Esophagus muscularis mucosa (tissue), 4 donors: Measurements from ENCODE around the gene EP400. TPM values are rescaled to one million over a fixed set of nuclear protein-coding genes. Genes with fewer than 3 reads are reported as not detected.

Source experiments
- DNase-seq: peaks from one replicate; pipeline ENCODE4 v3.0.0-alpha.2; 2017; ENCODE audit errors: extremely low spot score
- H3K27ac ChIP-seq, 4 donors: fragments of 200-600 bp; sonication (generic); replicated peaks in 1 of 4; 1 replicate in 3 of 4; 2 replicates in 1 of 4; pipeline ENCODE4 v1.5.1; 2016 to 2019; ENCODE audit warnings: mild to moderate bottlenecking in 1 of 4
- H3K27me3 ChIP-seq, 4 donors: fragments of 200-600 bp; sonication (generic); one replicate each; pipeline versions ENCODE4 v1.5.1 to v1.6.0; 2016 to 2019
- H3K36me3 ChIP-seq, 4 donors: fragments of 200-600 bp; sonication (generic); one replicate each; pipeline ENCODE4 v1.5.1; 2016 to 2019
- H3K4me1 ChIP-seq, 4 donors: fragments of 200-600 bp; sonication (generic); one replicate each; pipeline ENCODE4 v1.5.1; 2016 to 2019
- H3K4me3 ChIP-seq, 4 donors: fragments of 200-600 bp; sonication (generic); 1 replicate in 2 of 4; 2 replicates in 2 of 4; pipeline ENCODE4 v1.5.1; 2016 to 2019; ENCODE audit warnings: mild to moderate bottlenecking in 4 of 4, moderate library complexity in 1 of 4
- H3K9me3 ChIP-seq, 4 donors: fragments of 200-600 bp; sonication (generic); 1 replicate in 3 of 4; 2 replicates in 1 of 4; pipeline ENCODE4 v1.5.1; 2016 to 2019
- EP300 ChIP-seq: sonication (generic); formaldehyde crosslinking; IDR thresholded peaks from one replicate; pipeline ENCODE4 v1.6.1; 2017; ENCODE audit warnings: antibody characterized with exemption
- POLR2A ChIP-seq: fragments of 450-650 bp; IDR thresholded peaks from one replicate; pipeline ENCODE4 v1.6.1; 2017; ENCODE audit warnings: antibody characterized with exemption, moderate library complexity, mild to moderate bottlenecking, low read depth
- POLR2AphosphoS5 ChIP-seq, 2 donors: sonication (generic); formaldehyde crosslinking; IDR thresholded peaks; one replicate each; pipeline ENCODE4 v1.6.1; 2017; ENCODE audit warnings: antibody characterized with exemption in 2 of 2
- WGBS: methylation state at CpG from one replicate; pipeline ENCODE4 v1.1.5; 2018; 5-methylcytosine and 5-hydroxymethylcytosine counted together
- intact Hi-C: fragments of 100-400 bp; cut with DNase I; formaldehyde crosslinking; loops from one replicate; pipeline ENCODE4 v1.15.1; 2023
- total RNA-seq, 4 donors: library from RNA; depleted of rRNA; stranded (reverse); fragments of >200 nt; gene quantifications; one replicate each; pipeline versions ENCODE4 v1.1.0 to v1.2.1, GENCODE V29; 2016
- TF ChIP-seq, protein P1 (sequence below), 3 experiments: fragments of 200-600 bp in 2 of 3; fragments of 450-650 bp in 1 of 3; sonication (generic) in 2 of 3; IDR thresholded peaks; one replicate each; pipeline ENCODE4 v1.5.1; 2017 to 2019; ENCODE audit warnings: antibody characterized with exemption in 3 of 3, mild to moderate bottlenecking in 2 of 3, moderate library complexity in 1 of 3

The EP400 gene
- total RNA-seq, 4 donors from 2014 or later = 16.9 to 31.1 (median 22.4) TPM

DNA sequence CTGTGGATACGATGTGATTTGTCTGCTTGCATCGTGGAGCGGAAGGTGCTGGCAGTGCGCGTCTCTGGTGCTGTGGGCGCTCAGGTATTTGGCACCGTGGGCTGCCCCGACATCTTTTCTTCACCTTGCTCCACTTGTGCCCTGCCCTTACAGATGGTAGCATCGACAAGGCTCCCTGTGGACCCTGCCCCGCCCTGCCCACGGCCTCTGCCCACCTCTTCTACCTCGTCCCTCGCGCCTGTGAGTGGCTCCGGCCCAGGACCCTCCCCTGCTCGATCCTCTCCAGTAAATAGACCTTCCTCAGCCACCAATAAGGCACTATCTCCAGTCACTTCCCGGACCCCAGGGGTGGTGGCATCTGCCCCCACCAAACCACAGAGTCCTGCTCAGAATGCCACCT, 36.6 kb downstream of the EP400 start:
- intact Hi-C loops = no loop called here
- WGBS = 95% methylated on average over 17 of the region's 17 CpGs

DNA sequence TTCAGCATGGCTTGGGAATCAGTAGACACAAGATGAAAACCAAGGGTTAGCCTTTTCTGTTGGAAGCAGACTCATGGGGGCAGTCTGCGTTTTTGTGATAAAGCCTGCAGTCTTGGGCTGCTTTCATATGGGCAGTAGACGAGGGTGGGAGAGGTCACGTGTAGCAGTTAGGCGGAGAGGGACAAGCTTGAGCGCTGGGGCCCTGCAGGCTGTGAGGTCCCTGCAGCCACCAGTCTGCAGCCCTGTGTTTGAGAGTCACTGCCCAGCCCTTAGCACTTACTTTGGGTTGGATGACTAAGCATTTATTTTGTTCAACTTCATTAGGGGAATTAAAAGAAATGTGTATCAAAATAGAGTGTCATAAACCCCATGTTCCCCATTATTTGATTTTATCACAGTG, 37.2 kb downstream of the EP400 start:
- WGBS = 100% methylated on average over 3 of the region's 5 CpGs
- TF ChIP-seq POLR2A (no peak), POLR2AphosphoS5 (IDR thresholded peaks at IDR 0.05) (no peak), EP300 (no peak)
- TF ChIP-seq, protein P1, sequence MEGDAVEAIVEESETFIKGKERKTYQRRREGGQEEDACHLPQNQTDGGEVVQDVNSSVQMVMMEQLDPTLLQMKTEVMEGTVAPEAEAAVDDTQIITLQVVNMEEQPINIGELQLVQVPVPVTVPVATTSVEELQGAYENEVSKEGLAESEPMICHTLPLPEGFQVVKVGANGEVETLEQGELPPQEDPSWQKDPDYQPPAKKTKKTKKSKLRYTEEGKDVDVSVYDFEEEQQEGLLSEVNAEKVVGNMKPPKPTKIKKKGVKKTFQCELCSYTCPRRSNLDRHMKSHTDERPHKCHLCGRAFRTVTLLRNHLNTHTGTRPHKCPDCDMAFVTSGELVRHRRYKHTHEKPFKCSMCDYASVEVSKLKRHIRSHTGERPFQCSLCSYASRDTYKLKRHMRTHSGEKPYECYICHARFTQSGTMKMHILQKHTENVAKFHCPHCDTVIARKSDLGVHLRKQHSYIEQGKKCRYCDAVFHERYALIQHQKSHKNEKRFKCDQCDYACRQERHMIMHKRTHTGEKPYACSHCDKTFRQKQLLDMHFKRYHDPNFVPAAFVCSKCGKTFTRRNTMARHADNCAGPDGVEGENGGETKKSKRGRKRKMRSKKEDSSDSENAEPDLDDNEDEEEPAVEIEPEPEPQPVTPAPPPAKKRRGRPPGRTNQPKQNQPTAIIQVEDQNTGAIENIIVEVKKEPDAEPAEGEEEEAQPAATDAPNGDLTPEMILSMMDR (IDR thresholded peaks at IDR 0.05) = no peak
- intact Hi-C loops = no loop called here
- peaks cover 34 to 100% (median 96%) of the 10 kb centered on the region in 4 donors for H3K36me3 ChIP-seq
- H3K4me1 ChIP-seq = peaks cover 0 to 5% (median 0%) of the 10 kb centered on the region in 4 donors
- H3K27ac ChIP-seq = no peak overlapping the region
- H3K27me3 ChIP-seq = no peaks in the 10 kb centered on the region
- H3K4me3 ChIP-seq = no peak overlapping the region
- DNase-seq = peak; percentile 14
- no peaks in the 10 kb centered on the region for H3K9me3 ChIP-seq

More for the DNA sequence above, 36.6 kb downstream of the EP400 start:
- no peak for DNase-seq
- peaks cover 0 to 5% (median 0%) of the 10 kb centered on the region in 4 donors for H3K4me1 ChIP-seq
- H3K4me3 ChIP-seq = no peak overlapping the region
- peaks cover 34 to 100% (median 96%) of the 10 kb centered on the region in 4 donors for H3K36me3 ChIP-seq
- H3K9me3 ChIP-seq = no peaks in the 10 kb centered on the region
- TF ChIP-seq POLR2A = no peak
- TF ChIP-seq POLR2AphosphoS5 (IDR thresholded peaks at IDR 0.05) = no peak
- TF ChIP-seq EP300 = no peak
- TF ChIP-seq, protein P1 (IDR thresholded peaks at IDR 0.05) = no peak
- no peak overlapping the region for H3K27ac ChIP-seq
- H3K27me3 ChIP-seq = no peaks in the 10 kb centered on the region

DNA sequence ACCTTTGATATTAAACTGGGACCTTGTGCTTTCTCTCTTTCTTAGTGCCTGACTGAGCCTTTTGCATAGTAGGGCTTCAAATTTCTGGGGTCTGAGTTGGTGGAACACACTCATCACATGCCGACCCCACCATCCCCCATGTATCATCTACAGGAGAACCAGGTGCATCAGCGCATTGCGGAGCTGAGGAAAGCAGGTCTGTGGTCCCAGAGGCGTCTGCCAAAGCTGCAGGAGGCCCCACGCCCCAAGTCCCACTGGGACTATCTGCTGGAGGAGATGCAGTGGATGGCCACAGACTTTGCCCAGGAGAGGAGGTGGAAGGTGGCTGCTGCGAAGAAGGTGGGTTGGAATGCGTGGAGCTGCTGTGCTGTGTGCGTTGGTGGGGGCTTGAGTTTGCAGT, 37.8 kb downstream of the EP400 start:
- Histone ChIP-seq H3K27ac (no peak overlapping the region), H3K4me3 (no peak overlapping the region), H3K36me3 (peaks cover 33 to 100% (median 96%) of the 10 kb centered on the region in 4 donors), H3K4me1 (peaks cover 0 to 5% (median 0%) of the 10 kb centered on the region in 4 donors), H3K27me3 (no peaks in the 10 kb centered on the region), H3K9me3 (no peaks in the 10 kb centered on the region)
- DNase-seq = peak; percentile 21
- intact Hi-C loops = no loop called here
- 91% methylated on average over 8 of the region's 8 CpGs for WGBS
- TF ChIP-seq, protein P1 (IDR thresholded peaks at IDR 0.05) = no peak
- TF ChIP-seq EP300 = no peak
- no peak for TF ChIP-seq POLR2A

DNA sequence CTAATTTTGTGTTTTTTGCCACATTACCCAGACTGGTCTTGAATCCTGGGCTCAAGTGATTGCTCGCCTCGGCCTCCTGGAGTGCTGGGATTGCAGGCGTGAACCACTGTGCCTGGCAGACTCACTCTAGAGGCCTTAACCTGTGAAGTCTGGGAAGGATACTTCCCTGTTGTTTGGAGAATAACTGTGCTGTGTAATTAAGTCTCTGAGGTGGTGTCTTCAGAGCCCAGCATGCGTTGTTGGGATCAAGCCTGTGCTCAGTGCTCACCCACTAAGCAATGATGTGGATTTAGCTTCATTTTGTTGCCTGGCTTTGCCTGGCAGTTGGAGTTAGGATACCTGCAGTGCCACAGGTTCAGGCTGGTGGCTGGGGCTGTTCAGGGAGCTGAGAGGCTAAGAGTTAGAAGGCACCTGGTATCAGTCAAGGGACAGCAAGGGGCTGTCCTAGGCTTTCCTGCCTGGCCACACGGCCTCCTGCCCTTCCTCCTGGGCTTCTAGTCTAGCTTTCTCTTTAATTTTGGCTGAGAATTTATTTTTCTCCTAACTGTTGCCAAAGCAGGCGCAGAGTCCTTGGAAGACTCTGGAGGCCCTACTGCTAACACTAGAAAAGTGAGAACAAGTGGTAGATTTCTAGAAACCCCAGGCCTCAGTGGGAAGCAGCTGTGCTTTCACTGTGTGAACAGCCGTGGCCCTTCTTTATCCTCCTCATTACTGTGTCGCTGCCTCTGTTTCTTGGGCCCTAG, 38.5 kb downstream of the EP400 start:
- H3K9me3 ChIP-seq = no peaks in the 10 kb centered on the region
- H3K4me3 ChIP-seq = no peak overlapping the region
- WGBS = 82% methylated on average over 7 of the region's 8 CpGs
- no peak overlapping the region for H3K27ac ChIP-seq
- H3K4me1 ChIP-seq = peaks cover 0 to 5% (median 0%) of the 10 kb centered on the region in 4 donors
- peaks cover 31 to 100% (median 96%) of the 10 kb centered on the region in 4 donors for H3K36me3 ChIP-seq
- H3K27me3 ChIP-seq = no peaks in the 10 kb centered on the region
- TF ChIP-seq POLR2A = no peak
- TF ChIP-seq, protein P1 (IDR thresholded peaks at IDR 0.05) = no peak
- TF ChIP-seq EP300 = no peak
- no peak for TF ChIP-seq POLR2AphosphoS5 (IDR thresholded peaks at IDR 0.05)
- intact Hi-C loops = no loop called here
- DNase-seq = peak; percentile 10
